ENCODE data around the gene C19orf33. TPM values are rescaled to one million over a fixed set of nuclear protein-coding genes. Genes with fewer than 3 reads are reported as not detected.

Gene C19orf33
- total and polyA plus RNA-seq, 2 experiments from 2014 or later: 58.9 to 72.2 TPM

DNA sequence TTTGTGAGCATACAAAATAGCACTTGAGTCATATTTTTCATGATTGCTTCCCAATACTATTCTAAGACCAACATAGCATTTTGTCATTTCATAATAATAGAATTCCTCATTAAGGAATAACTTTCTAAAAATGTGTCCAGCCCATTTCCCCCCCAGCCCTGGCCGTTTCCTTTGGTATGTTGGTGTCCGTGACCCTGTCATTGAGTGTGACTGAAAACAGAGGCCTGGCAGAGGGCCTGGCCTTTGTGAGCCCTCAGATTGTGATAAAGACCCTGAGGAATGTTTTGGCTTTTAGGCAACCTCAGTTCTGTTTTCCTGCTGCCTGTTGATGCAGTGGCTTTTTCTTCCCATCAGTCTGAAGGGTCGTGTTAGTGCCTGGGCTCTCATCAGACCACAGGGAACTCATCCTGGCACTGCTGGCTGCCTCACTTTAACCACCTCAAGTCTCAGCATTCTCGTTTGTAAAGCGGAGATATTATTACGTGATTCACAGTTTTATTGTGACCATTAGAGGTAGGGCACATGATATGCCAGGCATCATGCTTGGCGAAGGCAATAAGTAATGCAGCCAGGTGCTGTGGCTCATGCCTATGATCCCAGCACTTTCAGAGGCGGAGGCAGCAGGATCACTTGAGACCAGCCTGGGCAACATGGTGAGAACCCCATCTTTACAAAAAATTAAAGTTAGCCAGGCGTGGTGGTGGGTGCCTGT, 25.9 kb upstream of the C19orf33 start (continued):
- TF ChIP-seq ZNF462 (CRISPR knock-in tag; IDR thresholded peaks at IDR 0.05): no peak
- no peak for TF ChIP-seq STAT1 (IDR thresholded peaks at IDR 0.05; ENCODE audit: unreplicated experiment)
- no peak for TF ChIP-seq POLR2AphosphoS5 (IDR thresholded peaks at IDR 0.05; ENCODE audit: low read depth)
- no peak for TF ChIP-seq CREB1 (CRISPR knock-in tag; IDR thresholded peaks at IDR 0.05; ENCODE audit: low read depth)
- no peak for TF ChIP-seq ZNF114 (CRISPR knock-in tag; IDR thresholded peaks at IDR 0.05)
- no peak for TF ChIP-seq NANOG (IDR thresholded peaks at IDR 0.05; ENCODE audit: borderline replicate concordance)
- no peak for TF ChIP-seq JUNB (IDR thresholded peaks at IDR 0.05; ENCODE audit: unreplicated experiment)
- TF ChIP-seq CTCF (conservative IDR thresholded peaks at IDR 0.05; ENCODE audit: low read depth in 2 of 2): no peak
- no peak for TF ChIP-seq ZNF331 (CRISPR knock-in tag; IDR thresholded peaks at IDR 0.05; ENCODE audit: low read depth)
- TF ChIP-seq EZH2 (IDR thresholded peaks at IDR 0.05; ENCODE audit: low read depth, unreplicated experiment): no peak

Data from GM23338 (cell line).